ENCODE results near the gene GSDME.

GSDME gene

DNA sequence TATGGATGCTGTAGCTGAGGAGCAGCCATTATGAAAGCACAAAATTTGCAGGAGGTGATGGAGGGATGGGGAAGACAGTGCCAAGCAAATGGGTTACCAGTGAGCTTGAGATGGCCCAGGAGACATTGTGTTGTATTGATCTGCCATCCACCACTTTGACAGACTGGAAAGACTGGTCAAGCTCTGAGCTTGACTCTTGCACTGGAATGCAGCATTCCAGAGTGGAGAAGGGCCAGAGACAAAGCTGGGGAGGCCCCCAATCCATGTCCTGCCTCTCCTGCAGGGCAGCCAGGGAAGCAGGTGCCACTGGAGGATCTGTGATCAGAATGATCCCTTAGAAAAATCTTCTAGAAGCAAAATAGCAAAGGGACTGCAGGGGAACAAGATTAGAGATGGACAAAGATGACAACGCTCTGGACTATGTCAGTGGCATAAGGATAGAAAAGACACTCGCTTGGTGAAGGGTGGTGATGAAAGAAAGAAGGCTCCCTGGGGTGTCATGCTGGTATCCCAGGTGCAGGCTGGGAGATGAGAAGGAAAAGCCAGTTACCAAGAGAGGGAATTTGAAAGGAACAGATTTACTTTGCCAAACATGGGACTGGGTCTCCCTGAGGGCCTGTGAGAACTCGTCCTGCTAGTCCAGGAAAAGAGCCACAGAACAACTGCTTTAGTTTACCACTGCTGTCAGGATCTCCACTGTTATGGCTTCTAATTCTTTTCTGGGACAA lies 5.0 kb downstream of the GSDME start:
- Histone ChIP-seq H3K36me3 (ENCODE audit: insufficient read depth, low read depth, low read length) (no peaks in the 10 kb centered on the region), H3K27ac (ENCODE audit: low read length) (no peak overlapping the region), H3K9me3 (ENCODE audit: insufficient read depth, low read depth, low read length) (no peaks in the 10 kb centered on the region), H3K27me3 (ENCODE audit: insufficient read depth, low read length) (peaks cover 25% of the 10 kb centered on the region), H3K9ac (ENCODE audit: low read depth, low read length) (no peak overlapping the region), H3K4me3 (ENCODE audit: low read length) (no peak overlapping the region), H3K4me1 (ENCODE audit: insufficient read depth, low read length) (no peaks in the 10 kb centered on the region)

DNA sequence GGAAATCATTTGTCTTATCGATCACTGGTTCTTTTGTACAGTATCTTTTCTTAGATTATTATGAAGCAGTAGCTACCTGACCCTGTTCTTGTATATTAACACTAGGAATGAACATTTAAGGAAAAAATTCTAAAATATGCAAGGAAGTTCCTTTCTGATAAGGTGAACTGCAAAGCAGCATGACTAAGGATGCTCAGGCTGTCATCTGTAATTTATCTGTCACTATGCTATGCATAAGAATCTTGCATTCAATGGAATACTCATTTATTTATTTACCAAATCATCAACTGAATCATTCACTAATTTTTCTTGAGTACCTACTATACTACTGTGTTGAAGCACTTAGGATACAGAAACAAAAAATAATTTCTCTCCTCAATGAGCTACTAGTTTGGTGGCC lies 5.8 kb downstream of the GSDME start:
- Histone ChIP-seq H3K4me3 (ENCODE audit: low read length) (no peak overlapping the region), H3K9me3 (ENCODE audit: insufficient read depth, low read depth, low read length) (no peaks in the 10 kb centered on the region)

DNA sequence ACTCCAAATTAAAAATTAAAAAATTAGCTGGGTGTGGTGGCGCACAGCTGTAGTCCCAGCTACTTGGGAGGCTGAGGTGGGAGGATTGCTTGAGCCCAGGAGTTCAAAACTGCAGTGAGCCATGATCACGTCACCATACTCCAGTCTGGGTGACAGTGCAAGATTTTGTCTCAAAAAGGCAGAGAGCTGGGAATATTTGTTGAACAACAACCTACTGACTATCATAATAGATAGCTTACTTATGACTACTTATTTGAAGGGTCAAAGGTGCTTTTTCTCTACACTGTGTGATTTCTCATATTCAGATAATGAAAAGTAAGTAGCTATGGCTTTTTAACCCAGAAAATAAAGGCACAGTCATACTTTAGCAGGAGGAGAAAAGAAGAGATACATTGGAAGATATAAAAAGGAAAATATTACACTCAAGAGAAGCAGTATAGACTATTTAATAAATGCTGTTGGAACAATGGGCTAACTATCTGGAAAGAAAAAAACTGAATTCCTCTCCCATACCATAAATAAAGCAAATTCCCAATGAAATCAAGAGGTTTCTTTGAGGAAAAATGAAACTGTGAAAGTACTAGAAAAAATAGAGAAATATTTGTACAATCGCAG lies 6.7 kb downstream of the GSDME start:
- Histone ChIP-seq H3K36me3 (ENCODE audit: insufficient read depth, low read depth, low read length) (no peaks in the 10 kb centered on the region), H3K4me1 (ENCODE audit: insufficient read depth, low read length) (no peaks in the 10 kb centered on the region), H3K9me3 (ENCODE audit: insufficient read depth, low read depth, low read length) (no peaks in the 10 kb centered on the region), H3K27ac (ENCODE audit: low read length) (no peak overlapping the region), H3K4me3 (ENCODE audit: low read length) (no peak overlapping the region), H3K27me3 (ENCODE audit: insufficient read depth, low read length) (peaks cover 10% of the 10 kb centered on the region), H3K9ac (ENCODE audit: low read depth, low read length) (no peak overlapping the region)

More for the DNA sequence above, 5.8 kb downstream of the GSDME start:
- no peak overlapping the region for H3K9ac ChIP-seq (ENCODE audit: low read depth, low read length)
- H3K27me3 ChIP-seq (ENCODE audit: insufficient read depth, low read length) = peaks cover 19% of the 10 kb centered on the region
- H3K27ac ChIP-seq (ENCODE audit: low read length) = no peak overlapping the region
- H3K4me1 ChIP-seq (ENCODE audit: insufficient read depth, low read length) = no peaks in the 10 kb centered on the region
- H3K36me3 ChIP-seq (ENCODE audit: insufficient read depth, low read depth, low read length) = no peaks in the 10 kb centered on the region

DNA sequence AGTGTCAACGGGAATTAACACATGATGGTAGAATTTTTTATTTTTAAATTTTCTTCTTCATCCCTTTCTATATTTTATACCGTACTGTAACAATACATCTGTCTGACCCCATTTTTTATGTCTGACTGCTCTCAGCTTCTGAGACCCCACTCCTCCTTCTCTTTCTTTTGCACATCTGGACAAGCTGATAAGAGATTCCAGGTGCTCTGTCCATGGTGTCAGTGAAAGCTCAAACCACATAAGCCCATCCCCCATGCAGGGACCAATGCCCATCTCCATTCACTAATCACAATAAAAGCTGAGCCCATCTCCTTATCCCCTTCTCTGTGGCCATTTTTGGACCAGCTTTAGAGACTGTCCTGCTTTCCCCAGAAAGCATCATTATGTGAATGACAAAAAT lies 8.7 kb downstream of the GSDME start:
- Histone ChIP-seq H3K36me3 (ENCODE audit: insufficient read depth, low read depth, low read length) (no peaks in the 10 kb centered on the region), H3K9me3 (ENCODE audit: insufficient read depth, low read depth, low read length) (no peaks in the 10 kb centered on the region), H3K4me3 (ENCODE audit: low read length) (no peak overlapping the region), H3K27me3 (ENCODE audit: insufficient read depth, low read length) (no peaks in the 10 kb centered on the region), H3K27ac (ENCODE audit: low read length) (no peak overlapping the region), H3K4me1 (ENCODE audit: insufficient read depth, low read length) (no peaks in the 10 kb centered on the region), H3K9ac (ENCODE audit: low read depth, low read length) (no peak overlapping the region)

DNA sequence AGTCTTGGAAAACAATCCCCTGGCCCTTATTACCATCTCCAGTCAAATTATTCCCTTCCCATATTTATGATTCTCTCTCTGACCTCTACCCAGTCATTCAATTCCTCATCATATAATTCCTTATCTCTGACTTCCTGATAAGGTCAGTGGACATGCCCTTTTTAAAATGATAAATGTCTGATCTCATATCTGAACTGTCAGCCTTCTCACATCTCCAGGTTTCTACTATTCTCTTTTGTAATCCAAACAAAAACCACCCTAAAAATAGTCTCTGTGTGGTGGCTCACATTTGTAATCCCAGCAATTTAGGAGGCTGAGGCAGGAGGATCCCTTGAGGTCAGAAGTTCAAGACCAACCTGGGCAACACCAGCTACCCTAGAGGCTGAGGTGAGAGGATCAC lies 11.9 kb downstream of the GSDME start:
- Histone ChIP-seq H3K27me3 (ENCODE audit: insufficient read depth, low read length) (no peaks in the 10 kb centered on the region), H3K9ac (ENCODE audit: low read depth, low read length) (no peak overlapping the region), H3K27ac (ENCODE audit: low read length) (no peak overlapping the region), H3K36me3 (ENCODE audit: insufficient read depth, low read depth, low read length) (no peaks in the 10 kb centered on the region), H3K4me3 (ENCODE audit: low read length) (no peak overlapping the region), H3K9me3 (ENCODE audit: insufficient read depth, low read depth, low read length) (no peaks in the 10 kb centered on the region), H3K4me1 (ENCODE audit: insufficient read depth, low read length) (peaks cover 6% of the 10 kb centered on the region)

DNA sequence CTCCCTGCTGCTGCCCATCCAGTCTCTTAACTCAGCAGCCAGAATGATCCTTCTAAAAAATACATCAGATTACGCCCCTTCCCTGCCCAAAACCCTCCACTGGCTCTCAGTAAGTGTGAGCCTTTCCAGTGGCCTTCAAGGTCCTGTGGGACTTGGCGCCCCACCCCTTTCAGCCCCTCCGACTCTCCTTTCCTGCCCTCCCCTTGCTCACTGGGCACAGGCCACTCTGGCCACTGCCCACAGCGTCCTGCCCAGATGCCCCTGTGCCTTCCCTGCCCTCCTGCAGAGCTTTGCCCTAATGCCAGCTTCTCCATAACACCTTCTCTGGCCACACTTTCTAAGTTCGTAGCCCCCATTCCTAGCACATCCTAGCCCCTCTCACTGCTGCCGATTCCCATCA lies 13.8 kb downstream of the GSDME start:
- Histone ChIP-seq H3K4me3 (ENCODE audit: low read length) (no peak overlapping the region), H3K27me3 (ENCODE audit: insufficient read depth, low read length) (no peaks in the 10 kb centered on the region), H3K9ac (ENCODE audit: low read depth, low read length) (no peak overlapping the region), H3K27ac (ENCODE audit: low read length) (no peak overlapping the region), H3K4me1 (ENCODE audit: insufficient read depth, low read length) (peaks cover 6% of the 10 kb centered on the region), H3K9me3 (ENCODE audit: insufficient read depth, low read depth, low read length) (peaks cover 4% of the 10 kb centered on the region; the same call in 1 of the 2 replicates), H3K36me3 (ENCODE audit: insufficient read depth, low read depth, low read length) (no peaks in the 10 kb centered on the region)

DNA sequence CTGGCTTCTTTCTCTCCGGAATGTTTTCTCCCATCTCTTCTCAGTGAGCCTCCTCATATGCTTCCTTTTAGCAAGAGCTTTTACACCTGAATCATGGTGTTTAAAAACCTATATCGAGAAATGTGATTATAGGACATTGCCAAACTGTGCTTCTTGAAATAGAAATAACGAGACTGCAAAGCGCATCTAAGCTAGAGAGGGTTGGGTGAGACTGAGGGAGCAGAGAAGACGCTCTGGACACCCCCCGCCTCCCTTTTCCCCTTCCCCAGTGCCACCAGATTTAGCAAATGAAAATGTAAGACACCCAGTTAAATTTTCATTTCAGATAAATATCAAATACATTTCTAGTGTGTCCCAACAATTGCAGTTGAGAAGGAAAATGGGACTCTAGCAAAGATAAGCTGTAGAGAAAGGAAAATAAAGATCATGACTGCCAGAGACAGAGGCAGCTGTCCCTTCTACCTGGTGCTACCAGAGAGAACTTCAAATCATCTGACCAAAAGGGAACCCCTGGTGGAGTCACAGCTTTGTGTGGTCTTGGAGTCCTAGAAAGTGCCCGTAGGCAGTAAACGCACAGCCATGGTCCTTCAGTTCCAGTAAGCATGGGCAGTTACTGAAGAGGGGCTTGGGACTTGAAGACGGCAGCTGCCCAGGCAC lies 14.6 kb downstream of the GSDME start:
- no peak overlapping the region for H3K27ac ChIP-seq (ENCODE audit: low read length)
- H3K4me3 ChIP-seq (ENCODE audit: low read length) = no peak overlapping the region
- no peak overlapping the region for H3K9ac ChIP-seq (ENCODE audit: low read depth, low read length)
- peaks cover 6% of the 10 kb centered on the region for H3K4me1 ChIP-seq (ENCODE audit: insufficient read depth, low read length)
- H3K27me3 ChIP-seq (ENCODE audit: insufficient read depth, low read length) = no peaks in the 10 kb centered on the region
- peaks cover 6% of the 10 kb centered on the region; the same call in 1 of the 2 replicates for H3K9me3 ChIP-seq (ENCODE audit: insufficient read depth, low read depth, low read length)
- H3K36me3 ChIP-seq (ENCODE audit: insufficient read depth, low read depth, low read length) = no peaks in the 10 kb centered on the region

DNA sequence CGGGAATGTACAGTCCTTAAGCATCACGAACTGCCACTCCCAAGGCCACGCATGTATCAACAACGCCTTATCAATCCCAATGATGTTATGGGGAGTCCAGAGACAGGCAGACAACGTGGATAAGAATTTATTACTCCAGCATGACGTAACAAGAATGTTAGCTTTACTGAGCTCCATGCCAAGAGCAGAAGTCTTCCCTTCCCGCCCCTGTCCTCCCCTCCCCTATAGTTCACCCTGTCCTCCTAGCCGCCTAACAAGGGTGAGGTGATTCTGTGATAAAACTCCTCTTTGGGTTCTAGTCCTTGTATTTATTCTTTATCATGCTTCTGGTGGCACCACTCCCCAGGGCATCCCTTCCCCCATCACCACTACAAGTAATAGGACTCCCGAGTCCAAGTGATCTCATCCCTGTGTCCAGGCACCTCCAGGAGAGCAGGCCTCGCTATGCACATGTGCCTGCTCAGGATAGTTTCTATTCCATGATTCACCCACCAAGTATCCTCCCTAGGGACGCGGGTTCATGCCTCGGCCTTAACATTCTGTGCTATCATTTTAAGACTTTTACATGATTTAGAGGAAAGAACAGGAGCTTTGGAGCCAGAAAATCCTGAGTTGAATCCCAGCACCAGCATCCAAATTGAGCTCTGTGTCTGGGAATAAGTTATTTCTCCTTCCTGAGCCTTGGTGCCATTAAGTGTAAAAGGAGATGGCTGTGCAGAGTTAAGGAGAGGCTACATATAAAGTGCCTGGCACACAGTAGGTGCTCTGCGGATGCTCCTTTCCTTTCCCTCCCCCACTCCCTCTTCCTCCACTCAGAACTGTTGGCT lies 15.4 kb downstream of the GSDME start:
- H3K9me3 ChIP-seq (ENCODE audit: insufficient read depth, low read depth, low read length) = peaks cover 6% of the 10 kb centered on the region; the same call in 1 of the 2 replicates
- no peak overlapping the region for H3K4me3 ChIP-seq (ENCODE audit: low read length)
- H3K36me3 ChIP-seq (ENCODE audit: insufficient read depth, low read depth, low read length) = no peaks in the 10 kb centered on the region
- peaks cover 6% of the 10 kb centered on the region for H3K4me1 ChIP-seq (ENCODE audit: insufficient read depth, low read length)
- no peak overlapping the region for H3K9ac ChIP-seq (ENCODE audit: low read depth, low read length)
- H3K27ac ChIP-seq (ENCODE audit: low read length) = no peak overlapping the region
- no peaks in the 10 kb centered on the region for H3K27me3 ChIP-seq (ENCODE audit: insufficient read depth, low read length)

DNA sequence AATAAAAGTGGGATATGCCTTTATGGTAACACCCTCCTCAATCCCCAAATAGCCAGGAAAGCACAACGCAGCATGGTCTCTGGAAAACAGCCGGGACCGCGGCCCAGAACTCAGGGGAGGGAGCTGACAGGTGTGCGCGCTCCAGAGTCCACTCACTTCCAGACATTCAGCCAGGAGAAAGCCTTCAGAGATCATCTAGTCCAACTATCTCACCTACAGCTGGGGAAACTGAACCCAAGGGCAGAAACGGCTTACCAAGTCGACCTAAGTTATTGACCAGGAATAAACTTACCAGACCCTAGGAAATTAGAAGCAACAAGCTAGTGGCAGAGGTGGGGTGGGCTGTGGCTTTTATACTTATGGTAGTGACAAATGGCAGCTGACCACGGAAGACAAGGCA lies 16.4 kb downstream of the GSDME start:
- no peaks in the 10 kb centered on the region for H3K36me3 ChIP-seq (ENCODE audit: insufficient read depth, low read depth, low read length)

DNA sequence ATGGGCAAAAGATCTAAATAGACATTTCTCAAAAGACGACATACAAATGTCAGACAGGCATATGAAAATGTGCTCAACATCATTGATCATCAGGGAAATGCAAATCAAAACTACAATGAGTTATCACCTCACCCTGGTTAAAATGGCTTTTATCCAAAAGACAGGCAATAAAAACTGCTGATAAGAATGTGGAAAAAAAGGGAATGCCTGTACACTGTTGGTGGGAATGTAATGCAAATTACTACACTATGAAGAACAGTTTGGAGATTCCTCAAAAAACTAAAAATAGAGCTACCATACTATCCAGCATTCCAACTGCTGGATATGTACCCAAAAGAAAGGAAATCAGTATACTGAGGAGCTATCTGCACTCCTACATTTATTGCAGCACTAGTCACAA lies 18.0 kb downstream of the GSDME start:
- no peaks in the 10 kb centered on the region for H3K27me3 ChIP-seq (ENCODE audit: insufficient read depth, low read length)
- H3K9me3 ChIP-seq (ENCODE audit: insufficient read depth, low read depth, low read length) = peaks cover 6% of the 10 kb centered on the region; the same call in 1 of the 2 replicates
- H3K4me3 ChIP-seq (ENCODE audit: low read length) = no peak overlapping the region
- no peak overlapping the region for H3K27ac ChIP-seq (ENCODE audit: low read length)
- no peaks in the 10 kb centered on the region for H3K36me3 ChIP-seq (ENCODE audit: insufficient read depth, low read depth, low read length)
- peaks cover 6% of the 10 kb centered on the region for H3K4me1 ChIP-seq (ENCODE audit: insufficient read depth, low read length)
- no peak overlapping the region for H3K9ac ChIP-seq (ENCODE audit: low read depth, low read length)

More for the DNA sequence above, 16.4 kb downstream of the GSDME start:
- H3K9ac ChIP-seq (ENCODE audit: low read depth, low read length) = no peak overlapping the region
- H3K9me3 ChIP-seq (ENCODE audit: insufficient read depth, low read depth, low read length) = peaks cover 6% of the 10 kb centered on the region; the same call in 1 of the 2 replicates
- peaks cover 6% of the 10 kb centered on the region for H3K4me1 ChIP-seq (ENCODE audit: insufficient read depth, low read length)
- no peak overlapping the region for H3K4me3 ChIP-seq (ENCODE audit: low read length)
- no peaks in the 10 kb centered on the region for H3K27me3 ChIP-seq (ENCODE audit: insufficient read depth, low read length)
- no peak overlapping the region for H3K27ac ChIP-seq (ENCODE audit: low read length)

DNA sequence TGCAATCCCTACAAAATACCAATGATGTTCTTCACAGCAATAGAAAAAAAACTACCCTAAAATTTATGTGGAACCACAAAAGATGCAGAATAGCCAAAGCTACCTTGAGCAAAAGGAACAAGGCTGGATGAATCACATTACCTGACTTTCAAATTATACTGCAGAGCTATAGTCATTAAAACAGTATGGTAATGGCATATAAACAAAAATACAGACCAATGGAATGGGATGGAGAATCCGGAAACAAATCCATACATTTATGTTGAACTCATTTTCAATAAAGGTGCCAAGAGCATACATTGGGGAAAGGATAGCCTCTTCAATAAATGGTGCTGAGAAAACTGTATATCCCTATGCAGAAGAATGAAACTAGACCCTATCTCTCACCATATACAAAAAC lies 18.7 kb downstream of the GSDME start:
- H3K4me1 ChIP-seq (ENCODE audit: insufficient read depth, low read length) = peaks cover 6% of the 10 kb centered on the region
- H3K9ac ChIP-seq (ENCODE audit: low read depth, low read length) = no peak overlapping the region
- H3K9me3 ChIP-seq (ENCODE audit: insufficient read depth, low read depth, low read length) = peaks cover 6% of the 10 kb centered on the region; the same call in 1 of the 2 replicates

More for the DNA sequence above, 18.7 kb downstream of the GSDME start:
- H3K27me3 ChIP-seq (ENCODE audit: insufficient read depth, low read length) = no peaks in the 10 kb centered on the region
- H3K4me3 ChIP-seq (ENCODE audit: low read length) = no peak overlapping the region
- H3K36me3 ChIP-seq (ENCODE audit: insufficient read depth, low read depth, low read length) = no peaks in the 10 kb centered on the region
- H3K27ac ChIP-seq (ENCODE audit: low read length) = no peak overlapping the region
